ENCODE data around the gene NAV2. TPM values are rescaled to one million over a fixed set of nuclear protein-coding genes. Genes with fewer than 3 reads are reported as not detected.

NAV2 gene
- total RNA-seq, 4 donors from 2014 or later, result 9.6 to 40.0 (median 23.1) TPM

- Histone ChIP-seq H3K36me3 (no peaks in the 10 kb centered on the region), H3K9me3 (no peaks in the 10 kb centered on the region), H3K27me3 (no peaks in the 10 kb centered on the region), H3K27ac (peak overlapping the region in 2 of 4 donors; percentile 71 to 78), H3K4me1 (peaks cover 0 to 9% (median 7%) of the 10 kb centered on the region in 4 donors), H3K4me3 (no peak overlapping the region)
- no peak for DNase-seq
- 79% methylated on average over 2 of the region's 2 CpGs; no CpG with 5 or more reads in 1 of the 2 donors for WGBS, 2 donors (ENCODE audit: low coverage in 1 of 2)
- intact Hi-C loops (cut with DNase I; ENCODE audit: low total_unique reads) (loop anchor here (2.0 to 5.0 kb wide), 2 partner anchors 53 to 181 kb away; no protein-coding TSS in a partner anchor), in situ Hi-C loops (cut with MboI; ENCODE audit: low pct_ligation_motif_present in 1 of 4, low pct_unique_long_range_greater_than_20kb in 1 of 4, low sequenced_read_pairs in 3 of 4) (loop anchor here in 2 of 4 donors (25.0 kb wide), 2 partner anchors 408 to 433 kb away; partner anchors contain the start of gene HTATIP2 (in 1 of the 2))
- TF ChIP-seq CTCF (IDR thresholded peaks at IDR 0.05), result no peak
- TF ChIP-seq EP300 (IDR thresholded peaks at IDR 0.05; ENCODE audit: low read depth), result no peak
- TF ChIP-seq POLR2A (IDR thresholded peaks at IDR 0.05), result no peak
- no peak for TF ChIP-seq POLR2AphosphoS5 (IDR thresholded peaks at IDR 0.05)
Observed at GRCh38 chr11:19929655-19930054, 217.0 kb downstream of the NAV2 start.

GRCh38 chr11:19931141-19931770 lies 218.6 kb downstream of the NAV2 start:
- no peak overlapping the region for H3K4me3 ChIP-seq
- H3K4me1 ChIP-seq, result peaks cover 0 to 10% (median 7%) of the 10 kb centered on the region in 4 donors
- H3K27me3 ChIP-seq, result no peaks in the 10 kb centered on the region
- H3K36me3 ChIP-seq, result no peaks in the 10 kb centered on the region
- in situ Hi-C loops (cut with MboI; ENCODE audit: low pct_ligation_motif_present in 1 of 4, low pct_unique_long_range_greater_than_20kb in 1 of 4, low sequenced_read_pairs in 3 of 4) (loop anchor here in 2 of 4 donors (25.0 kb wide), 2 partner anchors 406 to 431 kb away; partner anchors contain the start of gene HTATIP2 (in 1 of the 2)), intact Hi-C loops (cut with DNase I; ENCODE audit: low total_unique reads) (loop anchor here (2.0 to 5.0 kb wide), 2 partner anchors 51 to 180 kb away; no protein-coding TSS in a partner anchor)
- TF ChIP-seq POLR2AphosphoS5 (IDR thresholded peaks at IDR 0.05), result peak; percentile 51 to 86 (median 72)
- TF ChIP-seq CTCF (IDR thresholded peaks at IDR 0.05), result no peak
- H3K9me3 ChIP-seq, result no peaks in the 10 kb centered on the region
- no peak for DNase-seq
- WGBS, 2 donors (ENCODE audit: low coverage in 1 of 2), result 26 to 58% methylated on average over 7 to 14 of the region's 14 CpGs
- peak overlapping the region in 3 of 4 donors; percentile 55 to 78 (median 71) for H3K27ac ChIP-seq

GRCh38 chr11:19931771-19932369 lies 219.2 kb downstream of the NAV2 start:
- Histone ChIP-seq H3K9me3 (no peaks in the 10 kb centered on the region), H3K4me1 (peaks cover 0 to 8% (median 4%) of the 10 kb centered on the region in 4 donors), H3K27ac (peak overlapping the region in 3 of 4 donors; percentile 48 to 78 (median 71)), H3K27me3 (no peaks in the 10 kb centered on the region), H3K36me3 (no peaks in the 10 kb centered on the region), H3K4me3 (no peak overlapping the region)
- 52 to 75% methylated on average over 1 to 7 of the region's 7 CpGs for WGBS, 2 donors (ENCODE audit: low coverage in 1 of 2)
- in situ Hi-C loops (cut with MboI; ENCODE audit: low pct_ligation_motif_present in 1 of 4, low pct_unique_long_range_greater_than_20kb in 1 of 4, low sequenced_read_pairs in 3 of 4) (loop anchor here in 2 of 4 donors (25.0 kb wide), 2 partner anchors 405 to 430 kb away; partner anchors contain the start of gene HTATIP2 (in 1 of the 2)), intact Hi-C loops (cut with DNase I; ENCODE audit: low total_unique reads) (loop anchor here (2.0 to 5.0 kb wide), 2 partner anchors 50 to 179 kb away; no protein-coding TSS in a partner anchor)
- no peak for DNase-seq
- no peak for TF ChIP-seq POLR2A (IDR thresholded peaks at IDR 0.05)
- TF ChIP-seq CTCF (IDR thresholded peaks at IDR 0.05), result no peak
- TF ChIP-seq EP300 (IDR thresholded peaks at IDR 0.05; ENCODE audit: low read depth), result no peak
- TF ChIP-seq POLR2AphosphoS5 (IDR thresholded peaks at IDR 0.05), result no peak

GRCh38 chr11:19933132-19933735 lies 220.6 kb downstream of the NAV2 start:
- in situ Hi-C loops (cut with MboI; ENCODE audit: low pct_ligation_motif_present in 1 of 4, low pct_unique_long_range_greater_than_20kb in 1 of 4, low sequenced_read_pairs in 3 of 4) (loop anchor here in 2 of 4 donors (25.0 kb wide), 2 partner anchors 404 to 429 kb away; partner anchors contain the start of gene HTATIP2 (in 1 of the 2)), intact Hi-C loops (cut with DNase I; ENCODE audit: low total_unique reads) (loop anchor here (5.0 kb wide), 1 partner anchor 49 kb away; no protein-coding TSS in a partner anchor)
- TF ChIP-seq EP300 (IDR thresholded peaks at IDR 0.05; ENCODE audit: low read depth) (no peak), POLR2AphosphoS5 (IDR thresholded peaks at IDR 0.05) (no peak), POLR2A (IDR thresholded peaks at IDR 0.05) (no peak), CTCF (IDR thresholded peaks at IDR 0.05) (no peak)
- peaks cover 0 to 7% (median 1%) of the 10 kb centered on the region in 4 donors for H3K4me1 ChIP-seq
- no peaks in the 10 kb centered on the region for H3K27me3 ChIP-seq
- no peaks in the 10 kb centered on the region for H3K36me3 ChIP-seq
- no peak for DNase-seq
- WGBS, 2 donors (ENCODE audit: low coverage in 1 of 2), result 87% methylated on average over 20 of the region's 20 CpGs; no CpG with 5 or more reads in 1 of the 2 donors
- H3K27ac ChIP-seq, result peak overlapping the region in 1 of 4 donors; percentile 19
- no peak overlapping the region for H3K4me3 ChIP-seq
- H3K9me3 ChIP-seq, result no peaks in the 10 kb centered on the region

All from transverse colon (tissue), 4 donors.